ENCODE results near the gene LCP1.

DNA sequence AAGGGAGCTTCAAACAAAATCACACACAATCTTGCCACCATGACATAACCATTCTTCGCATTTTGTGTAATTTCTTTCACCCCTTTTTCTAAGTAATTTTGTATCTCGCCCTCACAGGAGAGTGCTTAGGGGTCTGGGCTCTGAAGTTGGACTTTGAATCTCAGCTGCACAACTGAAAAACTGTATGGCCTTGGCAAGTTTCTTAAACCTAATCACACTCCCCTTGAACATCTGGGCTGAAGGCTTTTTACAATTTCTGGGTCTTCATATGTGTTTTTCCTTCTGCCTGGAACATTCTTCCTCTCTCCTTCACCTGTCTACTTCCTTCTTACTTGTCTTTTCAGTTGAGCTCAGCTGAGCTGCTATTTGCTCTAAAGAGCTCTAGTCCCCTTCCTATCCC lies 52.9 kb downstream of the LCP1 start:
- TF ChIP-seq, protein P1, sequence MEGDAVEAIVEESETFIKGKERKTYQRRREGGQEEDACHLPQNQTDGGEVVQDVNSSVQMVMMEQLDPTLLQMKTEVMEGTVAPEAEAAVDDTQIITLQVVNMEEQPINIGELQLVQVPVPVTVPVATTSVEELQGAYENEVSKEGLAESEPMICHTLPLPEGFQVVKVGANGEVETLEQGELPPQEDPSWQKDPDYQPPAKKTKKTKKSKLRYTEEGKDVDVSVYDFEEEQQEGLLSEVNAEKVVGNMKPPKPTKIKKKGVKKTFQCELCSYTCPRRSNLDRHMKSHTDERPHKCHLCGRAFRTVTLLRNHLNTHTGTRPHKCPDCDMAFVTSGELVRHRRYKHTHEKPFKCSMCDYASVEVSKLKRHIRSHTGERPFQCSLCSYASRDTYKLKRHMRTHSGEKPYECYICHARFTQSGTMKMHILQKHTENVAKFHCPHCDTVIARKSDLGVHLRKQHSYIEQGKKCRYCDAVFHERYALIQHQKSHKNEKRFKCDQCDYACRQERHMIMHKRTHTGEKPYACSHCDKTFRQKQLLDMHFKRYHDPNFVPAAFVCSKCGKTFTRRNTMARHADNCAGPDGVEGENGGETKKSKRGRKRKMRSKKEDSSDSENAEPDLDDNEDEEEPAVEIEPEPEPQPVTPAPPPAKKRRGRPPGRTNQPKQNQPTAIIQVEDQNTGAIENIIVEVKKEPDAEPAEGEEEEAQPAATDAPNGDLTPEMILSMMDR (IDR thresholded peaks at IDR 0.05; ENCODE audit: borderline replicate concordance, extremely low read depth, low read length, poor library complexity, severe bottlenecking) = no peak
- TF ChIP-seq EZH2 (IDR thresholded peaks at IDR 0.05; ENCODE audit: borderline replicate concordance, low read depth, low read length, severe bottlenecking) = no peak

Data from DND-41 (cell line).